ENCODE results near the gene CD8B. TPM values are rescaled to one million over a fixed set of nuclear protein-coding genes. Genes with fewer than 3 reads are reported as not detected.

The CD8B gene
- total RNA-seq, 1 experiment from 2014 or later, result 0.24 TPM

DNA sequence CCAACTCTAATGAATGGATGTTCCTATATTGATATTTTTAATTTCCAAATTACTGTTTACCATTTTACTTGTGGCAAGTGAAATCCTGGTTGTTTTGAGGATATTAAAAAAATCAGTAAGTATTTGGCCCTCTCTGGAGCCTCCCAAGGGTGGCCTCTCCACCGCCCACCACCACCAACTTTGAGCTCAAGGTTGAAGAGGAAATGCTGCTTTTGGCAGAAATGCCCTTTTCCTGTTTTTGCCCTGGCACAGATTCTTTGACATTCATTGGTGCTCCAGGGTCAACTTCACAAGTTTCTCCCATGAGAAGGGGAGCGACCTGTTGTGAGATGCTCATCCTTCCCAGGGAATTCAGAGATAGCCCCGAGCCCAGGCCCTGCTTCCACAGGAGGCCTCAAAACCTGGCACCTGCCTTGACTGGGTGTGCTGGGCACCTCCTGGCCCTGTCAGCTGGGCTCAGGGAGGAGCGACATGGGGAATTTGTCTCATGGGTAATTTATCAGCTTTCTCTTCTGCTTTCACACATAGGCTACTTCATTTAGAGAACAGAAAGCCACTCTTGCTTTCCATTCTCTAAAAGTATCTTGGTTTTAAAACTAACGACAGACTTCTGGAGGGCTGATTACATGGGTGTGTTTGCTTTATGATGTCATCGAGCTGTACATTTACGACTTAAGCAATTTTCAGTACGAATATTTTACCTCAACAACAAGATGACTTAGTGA, 77.9 kb downstream of the CD8B start:
- DNase-seq, result no peak
- Histone ChIP-seq H2AFZ (ENCODE audit: low read length) (no peak overlapping the region), H3K14ac (ENCODE audit: insufficient read depth, low read length) (no peak overlapping the region), H3K4me1 (ENCODE audit: insufficient read depth, low read length) (no peaks in the 10 kb centered on the region), H2AK5ac (ENCODE audit: insufficient read length, low read length) (no peak overlapping the region), H3K18ac (ENCODE audit: insufficient read length, low read depth, low read length) (no peak overlapping the region), H2BK120ac (ENCODE audit: low read depth, low read length, poor library complexity, severe bottlenecking) (no peak overlapping the region), H3K56ac (ENCODE audit: insufficient read length, low read depth, low read length) (no peak overlapping the region), H3K9me3 (ENCODE audit: control insufficient read depth, low read depth, low read length) (no peaks in the 10 kb centered on the region), H3K23me2 (ENCODE audit: insufficient read length, low read depth, low read length, poor library complexity, severe bottlenecking) (no peaks in the 10 kb centered on the region), H3K4ac (ENCODE audit: low read depth, low read length) (no peak overlapping the region), H4K8ac (replicated peaks; ENCODE audit: insufficient read length, low read depth, low read length) (no peak overlapping the region), H4K5ac (ENCODE audit: insufficient read length, low read depth, low read length) (no peak overlapping the region), H2BK5ac (ENCODE audit: insufficient read length, low read length) (no peak overlapping the region), H4K20me1 (ENCODE audit: control insufficient read depth, insufficient read depth, insufficient read length) (no peaks in the 10 kb centered on the region), H3K27ac (ENCODE audit: insufficient read length, low read depth, low read length) (no peak overlapping the region), H3K9ac (ENCODE audit: extremely low read depth, insufficient read length, low read length) (no peak overlapping the region), H2BK15ac (ENCODE audit: low read depth, low read length) (no peak overlapping the region), H3T11ph (ENCODE audit: low read length) (no peak overlapping the region), H2BK20ac (ENCODE audit: low read depth, low read length, poor library complexity, severe bottlenecking) (no peak overlapping the region), H3K23ac (ENCODE audit: insufficient read length, low read depth, low read length) (no peak overlapping the region), H2BK12ac (ENCODE audit: insufficient read length, low read depth, low read length) (no peak overlapping the region), H3K79me1 (ENCODE audit: insufficient read depth, low read depth, low read length, poor library complexity, severe bottlenecking) (no peaks in the 10 kb centered on the region), H4K91ac (ENCODE audit: insufficient read length, low read depth, low read length) (no peak overlapping the region), H3K79me2 (ENCODE audit: insufficient read depth, low read length) (no peaks in the 10 kb centered on the region), H3K27me3 (ENCODE audit: insufficient read depth, low read length) (peaks cover 12% of the 10 kb centered on the region; the same call in 1 of the 2 replicates), H3K4me2 (ENCODE audit: insufficient read depth, insufficient read length, low read length) (no peak overlapping the region)
- TF ChIP-seq, protein P1, sequence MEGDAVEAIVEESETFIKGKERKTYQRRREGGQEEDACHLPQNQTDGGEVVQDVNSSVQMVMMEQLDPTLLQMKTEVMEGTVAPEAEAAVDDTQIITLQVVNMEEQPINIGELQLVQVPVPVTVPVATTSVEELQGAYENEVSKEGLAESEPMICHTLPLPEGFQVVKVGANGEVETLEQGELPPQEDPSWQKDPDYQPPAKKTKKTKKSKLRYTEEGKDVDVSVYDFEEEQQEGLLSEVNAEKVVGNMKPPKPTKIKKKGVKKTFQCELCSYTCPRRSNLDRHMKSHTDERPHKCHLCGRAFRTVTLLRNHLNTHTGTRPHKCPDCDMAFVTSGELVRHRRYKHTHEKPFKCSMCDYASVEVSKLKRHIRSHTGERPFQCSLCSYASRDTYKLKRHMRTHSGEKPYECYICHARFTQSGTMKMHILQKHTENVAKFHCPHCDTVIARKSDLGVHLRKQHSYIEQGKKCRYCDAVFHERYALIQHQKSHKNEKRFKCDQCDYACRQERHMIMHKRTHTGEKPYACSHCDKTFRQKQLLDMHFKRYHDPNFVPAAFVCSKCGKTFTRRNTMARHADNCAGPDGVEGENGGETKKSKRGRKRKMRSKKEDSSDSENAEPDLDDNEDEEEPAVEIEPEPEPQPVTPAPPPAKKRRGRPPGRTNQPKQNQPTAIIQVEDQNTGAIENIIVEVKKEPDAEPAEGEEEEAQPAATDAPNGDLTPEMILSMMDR (conservative IDR thresholded peaks at IDR 0.05), result no peak
- Mint-ChIP-seq H3K9me3 (no peaks in the 10 kb centered on the region), H3K4me1 (peaks cover 0 to 3% of the 10 kb centered on the region in 2 experiments; a peak in 2 of 4 replicates), H3K4me3 (no peak overlapping the region), H3K27ac (no peak overlapping the region), H3K27me3 (ENCODE audit: low read depth) (peaks cover 45% of the 10 kb centered on the region), H3K36me3 (ENCODE audit: insufficient read depth in 1 of 3, low read depth in 3 of 3) (no peaks in the 10 kb centered on the region)
- no CpG with 5 or more reads among the region's 8 CpGs for WGBS (ENCODE audit: extremely low coverage, insufficient read length, low lambda C conversion rate)
